Middle frontal gyrus (tissue), 1 donor: ENCODE data around the gene ECM2.
A peak's percentile ranks its signal among the peaks of the same experiment; 100 is the strongest.

Experiments used
- DNase-seq: peaks from one replicate; pipeline ENCODE4 v3.0.0-alpha.2; 2015; ENCODE audit warnings: low spot score; ENCODE audit errors: extremely low spot score

Gene ECM2

GRCh38 chr9:92501671-92502393 lies 34.0 kb downstream of the ECM2 start:
- DNase-seq, result no peak

DNA sequence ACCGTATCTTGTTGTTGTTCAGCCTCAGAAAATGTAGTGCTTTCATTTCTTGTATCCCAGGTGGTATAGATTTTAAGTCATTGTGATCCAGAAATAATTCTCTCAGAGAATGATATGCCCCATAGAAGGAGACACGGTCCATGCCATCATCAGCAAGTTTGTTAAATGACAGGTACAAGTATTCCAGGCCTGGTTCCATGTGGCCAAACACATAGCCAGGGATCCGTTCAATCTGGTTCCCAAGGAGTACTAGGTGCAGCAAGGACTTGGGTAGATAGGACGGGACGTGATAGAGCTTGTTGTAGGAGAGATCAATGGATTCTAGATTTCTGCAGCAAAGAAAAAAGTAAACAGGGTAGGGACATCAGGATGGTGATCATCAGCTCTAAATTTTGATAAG lies 35.1 kb downstream of the ECM2 start:
- DNase-seq, result no peak

DNA sequence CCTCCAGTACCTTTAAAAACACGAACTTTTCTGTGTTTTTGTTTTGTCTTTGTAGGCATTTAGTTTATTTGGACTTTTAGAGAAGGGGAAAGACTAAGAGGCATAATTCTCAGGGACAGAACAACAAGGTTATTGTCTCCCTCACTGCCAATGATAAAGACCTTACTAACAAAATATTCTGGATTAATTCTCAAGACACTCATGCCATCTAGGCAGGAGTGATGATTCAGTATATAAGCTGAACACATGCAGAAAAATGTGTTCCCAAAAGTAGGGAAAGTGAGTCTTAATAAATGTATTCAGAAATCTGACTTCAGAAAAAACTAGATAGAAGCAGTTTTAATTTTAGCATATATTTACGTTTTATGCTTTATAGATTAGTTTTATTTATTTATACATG lies 36.1 kb downstream of the ECM2 start:
- no peak for DNase-seq

DNA sequence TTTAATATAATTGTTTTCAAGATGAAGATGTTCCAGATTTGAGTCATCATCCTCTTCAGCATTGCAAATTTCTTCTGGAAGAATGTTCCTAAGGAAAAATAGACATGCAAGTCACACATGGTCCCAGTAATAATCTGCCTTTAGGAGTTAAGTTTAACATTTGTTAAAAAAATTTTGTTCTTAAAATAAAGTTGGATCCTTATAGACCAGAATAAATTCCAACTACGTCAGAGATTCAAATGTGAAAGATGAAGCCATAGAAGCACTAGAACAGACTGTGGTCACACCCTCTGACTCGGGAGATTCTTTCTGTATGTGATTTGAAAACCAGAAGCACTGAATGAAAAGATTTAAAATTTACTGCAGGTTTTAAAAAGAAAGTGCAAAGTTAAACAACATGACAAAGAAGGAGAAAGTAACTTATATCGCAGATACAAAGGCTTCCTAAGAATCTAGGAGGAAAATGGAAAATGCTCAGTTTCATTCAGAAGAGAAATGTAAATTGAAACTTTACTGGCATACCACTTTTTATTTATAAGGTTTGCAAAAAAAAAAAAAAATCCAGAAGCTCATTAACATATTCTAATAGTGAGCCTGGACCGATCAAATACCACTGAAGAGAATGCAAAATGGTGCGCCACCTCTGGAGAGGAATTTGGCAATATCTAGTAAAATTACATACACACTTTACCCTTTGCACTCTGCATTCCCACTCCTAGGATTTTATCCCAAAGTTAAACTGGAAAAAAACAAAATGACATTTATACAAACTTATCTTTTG lies 39.2 kb downstream of the ECM2 start:
- DNase-seq, result no peak

- no peak for DNase-seq
Observed at GRCh38 chr9:92494856-92495255, 40.9 kb downstream of the ECM2 start.

DNA sequence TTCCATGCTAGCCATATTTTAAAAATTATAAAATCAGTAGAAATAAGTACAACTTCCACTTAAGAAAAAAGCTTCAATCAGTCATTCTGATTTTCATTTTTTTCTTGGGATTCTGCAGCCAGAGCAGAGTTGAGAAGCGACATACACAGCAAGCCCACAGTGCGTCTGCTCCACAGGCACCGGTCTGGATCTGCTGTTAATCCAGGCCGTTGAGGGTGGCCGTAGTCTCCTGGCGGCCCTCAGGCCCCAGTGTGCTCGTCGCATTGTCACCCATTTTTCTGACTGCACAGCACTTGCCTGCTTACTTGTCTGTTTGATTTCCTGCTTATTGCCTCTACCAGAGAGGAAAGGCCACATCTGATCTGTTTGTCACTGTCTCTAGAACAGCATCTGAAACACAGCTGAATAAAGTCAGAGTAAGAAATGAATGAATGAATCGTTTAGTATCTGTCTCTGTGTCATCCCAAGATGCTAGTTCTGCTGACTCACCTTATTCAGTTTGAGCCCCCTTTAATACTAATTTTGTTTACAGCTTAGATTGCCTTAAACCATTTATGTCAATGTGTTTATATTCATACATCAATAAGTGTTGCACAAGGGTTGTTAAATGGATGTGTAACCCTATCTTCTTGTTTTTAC lies 41.9 kb downstream of the ECM2 start:
- no peak for DNase-seq

DNA sequence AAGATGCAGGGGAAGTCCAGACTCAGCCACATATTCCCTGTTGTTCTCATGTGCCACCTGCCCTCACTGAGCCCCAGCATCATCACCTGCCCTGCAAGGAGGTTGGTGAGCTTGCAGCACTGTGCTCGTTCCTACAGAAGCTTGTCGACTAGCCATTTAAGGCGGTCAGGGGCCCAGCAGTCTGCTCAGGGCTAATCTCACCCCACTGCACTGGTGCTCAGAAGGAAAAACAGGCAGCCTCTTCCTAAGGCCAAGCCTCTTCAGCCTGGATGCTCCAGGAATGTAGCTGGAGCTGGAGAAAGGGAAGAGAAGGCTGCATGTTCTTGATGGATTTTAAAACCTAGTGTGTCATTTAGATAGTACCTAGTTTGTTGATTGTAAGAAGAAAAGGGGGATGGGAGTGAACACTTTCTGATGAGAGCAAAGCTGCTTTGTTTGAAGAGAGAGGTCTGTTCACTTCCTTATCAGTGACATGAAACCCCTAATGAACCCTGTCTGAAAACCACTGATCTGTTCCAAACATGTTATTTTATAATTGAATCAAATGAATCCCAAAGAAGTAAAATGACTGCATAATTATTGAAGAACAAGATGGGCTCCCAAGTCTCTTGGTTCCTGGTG lies 42.9 kb downstream of the ECM2 start:
- DNase-seq, result no peak

GRCh38 chr9:92488681-92489550 lies 46.9 kb downstream of the ECM2 start:
- DNase-seq, result no peak

DNA sequence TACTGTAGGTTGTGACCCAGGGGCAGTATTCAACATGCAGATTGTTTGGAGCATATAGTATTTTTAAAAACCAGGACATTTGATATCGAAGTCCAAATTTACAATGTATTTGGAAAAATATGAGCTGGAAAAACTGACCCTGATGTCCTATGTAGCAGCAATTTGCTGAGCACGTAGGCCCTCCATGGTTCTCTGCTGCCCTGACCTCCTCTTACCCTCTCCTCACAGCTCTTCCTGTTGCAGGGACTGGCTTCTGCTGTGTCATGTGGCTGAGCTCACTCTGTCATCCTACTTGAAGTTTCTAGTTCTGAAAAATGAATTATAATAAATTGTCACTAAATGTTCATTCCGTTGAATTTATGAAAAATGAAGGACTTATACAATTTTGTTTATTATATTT lies 49.4 kb downstream of the ECM2 start:
- DNase-seq, result no peak

DNA sequence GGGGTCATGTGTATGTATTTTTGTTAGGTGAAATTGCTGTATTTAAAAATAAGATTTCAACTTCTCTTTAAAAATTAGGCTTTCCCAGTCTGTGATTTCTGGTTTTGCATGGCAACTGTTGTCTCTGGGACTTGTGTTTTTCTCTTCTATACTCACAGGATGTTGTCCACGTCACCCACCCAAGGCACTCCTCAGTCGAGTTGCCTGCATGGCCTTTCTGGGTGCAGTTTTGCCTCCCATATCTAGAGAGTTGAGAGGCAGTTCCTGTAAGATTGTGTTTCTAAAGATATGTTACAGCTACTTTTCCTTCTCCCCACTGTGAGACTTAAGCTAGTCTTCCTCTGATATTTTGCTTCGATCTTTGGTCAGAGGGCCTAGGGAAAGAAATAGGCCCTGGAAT lies 51.2 kb downstream of the ECM2 start:
- no peak for DNase-seq

DNA sequence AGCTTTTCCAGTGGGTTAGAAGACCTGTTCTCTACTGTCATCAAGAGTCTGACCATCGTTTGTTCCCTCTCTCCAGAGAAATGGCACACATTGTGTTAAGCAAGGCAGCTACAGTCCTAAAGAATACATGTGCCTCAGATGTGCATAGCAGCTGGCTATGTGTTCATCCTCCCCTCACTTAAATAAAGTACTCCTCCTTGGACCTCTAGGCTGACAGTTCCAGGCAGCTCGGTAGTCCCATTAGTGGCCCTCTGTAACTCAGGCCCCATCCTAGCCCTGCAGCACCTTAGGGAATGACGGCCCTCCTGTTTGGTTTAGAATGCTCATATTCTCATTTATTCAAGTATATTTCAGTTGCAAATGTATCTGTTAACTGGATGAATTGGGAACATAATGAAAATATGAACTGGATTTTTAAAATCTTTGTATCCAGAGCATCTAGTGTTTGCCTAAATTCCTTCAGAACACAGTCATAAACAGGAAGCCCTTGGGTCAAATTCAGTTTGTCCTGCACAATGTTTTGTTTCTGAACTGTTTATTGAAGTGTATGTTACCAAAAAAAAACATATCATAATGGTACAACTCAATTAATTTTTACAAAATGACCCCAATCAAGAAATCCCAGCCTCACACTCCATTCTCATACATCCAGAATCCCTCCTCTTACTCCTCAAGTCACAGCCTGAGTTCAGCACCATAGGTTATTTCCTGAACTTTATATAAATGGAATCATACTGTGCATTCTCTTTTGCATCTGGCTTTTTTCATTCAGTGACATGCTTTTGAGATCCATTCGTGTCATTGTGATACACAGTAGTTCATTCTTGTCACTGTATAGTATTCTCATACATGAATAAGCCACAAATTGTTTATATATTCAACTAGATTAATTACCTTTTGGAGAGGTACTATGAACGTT lies 51.9 kb downstream of the ECM2 start:
- no peak for DNase-seq

- no peak for DNase-seq
Observed at GRCh38 chr9:92482805-92483204, 53.0 kb downstream of the ECM2 start.

- no peak for DNase-seq
Observed at GRCh38 chr9:92482329-92482728, 53.5 kb downstream of the ECM2 start, which contains the start of gene ASPN. TSS of gene ASPN (minus strand) at chr9:92482506.

DNA sequence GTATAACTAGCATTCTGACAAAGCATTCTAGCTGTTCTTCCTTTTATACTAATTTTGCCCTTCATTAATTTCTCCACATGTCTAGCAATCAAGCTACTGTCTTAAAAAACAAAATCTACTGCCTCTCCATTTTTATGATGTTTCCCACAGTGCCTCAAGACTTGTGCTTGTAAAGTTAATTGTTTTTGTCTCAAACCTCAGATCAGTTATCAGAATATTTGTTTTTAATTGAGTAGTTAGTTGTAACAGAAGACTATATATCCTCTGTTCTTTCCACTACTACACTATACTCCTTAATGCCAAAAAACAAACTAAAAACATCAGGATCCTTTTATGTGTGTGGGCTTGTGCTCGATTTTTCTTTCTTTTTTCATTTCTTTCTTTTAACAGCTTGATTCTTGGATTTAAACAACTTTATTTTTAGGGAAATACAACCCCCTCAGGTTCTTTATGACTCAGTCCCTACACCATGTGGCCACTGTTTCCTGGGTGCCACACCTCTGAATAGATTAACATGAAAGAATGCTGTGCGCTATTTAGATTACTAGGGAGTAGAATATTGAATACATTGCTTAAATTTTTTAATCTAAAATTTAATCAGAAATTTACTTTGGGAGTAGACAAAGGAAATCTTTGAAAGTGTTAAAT lies 54.7 kb downstream of the ECM2 start:
- peak; percentile 29 for DNase-seq

GRCh38 chr9:92480291-92480771 lies 55.5 kb downstream of the ECM2 start:
- no peak for DNase-seq

GRCh38 chr9:92479346-92479745 lies 56.4 kb downstream of the ECM2 start:
- DNase-seq, result no peak

DNA sequence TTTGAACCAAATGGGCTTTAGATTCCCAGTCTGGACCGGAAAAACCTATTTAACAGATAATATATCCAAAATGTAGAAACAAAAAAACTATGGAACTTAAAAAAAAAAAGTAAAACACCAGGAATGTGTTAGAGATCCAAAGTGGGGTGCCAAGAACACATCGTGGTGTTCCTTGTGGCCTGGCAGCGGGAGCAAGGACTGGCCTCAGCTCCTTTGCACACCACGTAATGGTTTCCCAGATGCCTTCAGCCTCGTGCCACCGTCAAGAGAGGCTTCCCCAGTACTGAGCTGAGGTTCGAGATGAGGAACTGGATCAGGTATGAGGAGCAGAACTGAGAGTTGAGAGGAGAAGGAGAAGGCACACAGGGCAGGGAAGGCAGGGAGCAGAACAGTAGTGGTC lies 57.0 kb downstream of the ECM2 start:
- DNase-seq, result no peak

- DNase-seq, result no peak
Observed at GRCh38 chr9:92476962-92477361, 58.8 kb downstream of the ECM2 start.

DNA sequence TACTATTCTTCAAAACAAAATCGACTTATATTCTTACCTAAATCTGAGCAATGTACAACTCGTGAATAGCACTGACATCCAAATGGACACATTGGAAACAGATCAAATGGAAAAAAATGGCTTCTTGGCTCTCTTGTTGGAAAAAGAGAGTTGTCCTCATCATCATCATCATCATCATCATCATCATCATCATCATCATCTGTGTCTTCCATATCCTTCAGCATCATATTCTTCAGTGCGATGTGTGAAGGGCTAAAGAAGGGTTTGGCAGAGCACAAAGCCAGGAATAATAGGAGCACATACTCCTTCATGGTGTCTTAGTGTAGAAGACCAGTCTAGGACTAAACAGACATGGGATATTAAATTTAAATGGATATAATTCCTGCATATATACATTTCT lies 61.2 kb downstream of the ECM2 start:
- DNase-seq, result no peak
